WTC11 (cell line): ENCODE data around the gene PSORS1C1. TPM values are rescaled to one million over a fixed set of nuclear protein-coding genes. Genes with fewer than 3 reads are reported as not detected.

Source experiments
- ATAC-seq: fragments of 200-7000 bp; cut with Tn5 transposase; 2 replicates; pipeline ENCODE4 v1.10.0; 2021; ENCODE audit warnings: mild to moderate bottlenecking, moderate library complexity
- CTCF ChIA-PET: fragments of 300-600 bp; sonication (Branson Sonifier 250); formaldehyde crosslinking; loops from one replicate; lab custom pipeline; 2021; ENCODE audit warnings: antibody characterized with exemption; lab: Charles Lee
- POLR2A ChIA-PET: fragments of 350-600 bp; sonication (Branson Sonifier 250); formaldehyde crosslinking; loops from one replicate; lab custom pipeline; 2021; ENCODE audit warnings: antibody characterized with exemption; lab: Charles Lee
- DNase-seq: peaks from one replicate; pipeline ENCODE4 v3.0.0; 2021; ENCODE audit warnings: low spot score
- H3K27ac Mint-ChIP-seq: 2 replicates; pipeline ENCODE4 v1.8.0; 2021; ENCODE audit warnings: mixed read lengths
- H3K27me3 Mint-ChIP-seq: 2 replicates; pipeline ENCODE4 v1.8.0; 2021; ENCODE audit warnings: low read depth, mild to moderate bottlenecking, moderate library complexity, mixed read lengths
- H3K36me3 Mint-ChIP-seq: 2 replicates; pipeline ENCODE4 v1.8.0; 2021; ENCODE audit warnings: mixed read lengths
- H3K4me1 Mint-ChIP-seq: 2 replicates; pipeline ENCODE4 v1.8.0; 2022; ENCODE audit warnings: mixed read lengths
- H3K4me3 Mint-ChIP-seq: 2 replicates; pipeline ENCODE4 v1.8.0; 2021; ENCODE audit warnings: mild to moderate bottlenecking, moderate library complexity, mixed read lengths
- H3K9me3 Mint-ChIP-seq: 2 replicates; pipeline ENCODE4 v1.8.0; 2021; ENCODE audit warnings: mixed read lengths
- CBFB ChIP-seq: sonication (generic); formaldehyde crosslinking; IDR thresholded peaks from 2 replicates; pipeline ENCODE4 v1.8.1; 2022; ENCODE audit warnings: mild to moderate bottlenecking, low read depth, missing genetic modification reagents
- E2F4 ChIP-seq: sonication (generic); formaldehyde crosslinking; IDR thresholded peaks from 2 replicates; pipeline ENCODE4 v1.8.1; 2022; ENCODE audit warnings: low read depth, mild to moderate bottlenecking, moderate library complexity, missing genetic modification reagents, borderline replicate concordance
- ESRRA ChIP-seq: sonication (generic); formaldehyde crosslinking; IDR thresholded peaks from 2 replicates; pipeline ENCODE4 v1.8.1; 2022; ENCODE audit warnings: mild to moderate bottlenecking, missing genetic modification reagents, borderline replicate concordance
- FOXP1 ChIP-seq: sonication (generic); formaldehyde crosslinking; IDR thresholded peaks from 2 replicates; pipeline ENCODE4 v1.8.0; 2022; ENCODE audit warnings: missing genetic modification reagents, mild to moderate bottlenecking, moderate library complexity, borderline replicate concordance
- NR2C2 ChIP-seq: sonication (generic); formaldehyde crosslinking; IDR thresholded peaks from 2 replicates; pipeline ENCODE4 v1.8.0; 2022; ENCODE audit warnings: mild to moderate bottlenecking, missing genetic modification reagents
- NR3C1 ChIP-seq: sonication (generic); formaldehyde crosslinking; conservative IDR thresholded peaks from 2 replicates; pipeline ENCODE4 v1.8.1; 2023; ENCODE audit warnings: low read depth, mild to moderate bottlenecking, missing genetic modification reagents
- RORB ChIP-seq: fragments of 250-450 bp; sonication (Bioruptor Pico); IDR thresholded peaks from 2 replicates; pipeline ENCODE4 v1.9.0; 2021; ENCODE audit warnings: mild to moderate bottlenecking
- SOX15 ChIP-seq: fragments of 250-450 bp; sonication (Bioruptor Pico); IDR thresholded peaks from 2 replicates; pipeline ENCODE4 v1.9.0; 2021; ENCODE audit warnings: mild to moderate bottlenecking
- SP1 ChIP-seq: sonication (generic); formaldehyde crosslinking; conservative IDR thresholded peaks from 2 replicates; pipeline ENCODE4 v1.8.1; 2022; ENCODE audit warnings: missing genetic modification reagents
- ZBTB43 ChIP-seq: sonication (generic); formaldehyde crosslinking; IDR thresholded peaks from 2 replicates; pipeline ENCODE4 v1.8.1; 2023; ENCODE audit warnings: mild to moderate bottlenecking, missing genetic modification reagents
- ZNF317 ChIP-seq: sonication (generic); formaldehyde crosslinking; IDR thresholded peaks from 2 replicates; pipeline ENCODE4 v1.8.1; 2023; ENCODE audit warnings: low read depth, mild to moderate bottlenecking, moderate library complexity, missing genetic modification reagents, borderline replicate concordance
- ZNF416 ChIP-seq: fragments of 250-450 bp; sonication (Bioruptor Pico); IDR thresholded peaks from 2 replicates; pipeline ENCODE4 v1.9.0; 2021; ENCODE audit warnings: mild to moderate bottlenecking, inconsistent platforms
- total RNA-seq: library from RNA; stranded (reverse); gene quantifications from 3 replicates; pipeline ENCODE4 v1.2.3, GENCODE V29; 2021
- TF ChIP-seq, protein P1 (sequence below): sonication (generic); formaldehyde crosslinking; IDR thresholded peaks from 2 replicates; pipeline ENCODE4 v1.8.0; 2023; ENCODE audit warnings: mild to moderate bottlenecking, missing genetic modification reagents
- TF ChIP-seq, protein P2 (sequence below): sonication (generic); formaldehyde crosslinking; IDR thresholded peaks from 2 replicates; pipeline ENCODE4 v1.8.0; 2022; ENCODE audit warnings: missing genetic modification reagents
- TF ChIP-seq, protein P3 (sequence below): sonication (generic); formaldehyde crosslinking; IDR thresholded peaks from 2 replicates; pipeline ENCODE4 v1.8.1; 2022; ENCODE audit warnings: mild to moderate bottlenecking, moderate library complexity, missing genetic modification reagents
- TF ChIP-seq, protein P4 (sequence below): sonication (generic); formaldehyde crosslinking; IDR thresholded peaks from 2 replicates; pipeline ENCODE4 v1.8.0; 2022; ENCODE audit warnings: mild to moderate bottlenecking, missing genetic modification reagents
- TF ChIP-seq, protein P5 (sequence below): sonication (generic); formaldehyde crosslinking; conservative IDR thresholded peaks from 2 replicates; pipeline ENCODE4 v1.8.1; 2022; ENCODE audit warnings: mild to moderate bottlenecking, missing genetic modification reagents

Gene PSORS1C1
- total RNA-seq, 1 experiment from 2014 or later = 0.66 TPM

DNA sequence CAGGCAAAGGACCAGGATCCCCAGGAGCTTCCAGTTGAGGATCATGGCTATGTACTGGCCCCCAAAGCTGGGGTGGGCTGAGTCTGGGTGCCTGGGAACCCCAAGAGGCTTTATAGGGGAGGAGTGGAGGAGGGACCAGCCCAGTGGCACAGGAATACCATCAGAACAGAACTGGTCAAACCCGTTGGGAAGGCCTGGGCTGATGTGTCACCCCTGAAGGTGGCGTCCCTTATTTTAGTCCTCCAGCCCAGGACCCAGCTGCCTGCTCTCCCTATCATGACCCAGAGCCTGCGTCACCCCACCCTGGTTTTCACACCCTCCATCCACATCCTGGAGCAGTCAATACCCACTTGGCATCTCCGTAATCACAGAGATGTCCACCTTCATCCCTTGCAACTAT is 24.4 kb downstream of the PSORS1C1 start, which contains the start of gene PSORS1C2:
Gene PSORS1C2, minus strand, starts transcription at position 85 of the 400 bp plus-strand sequence. Its CDS starts 40 bp downstream, at position 45.
- H3K4me3 Mint-ChIP-seq = no peak within 1 kb of the TSS
- no peak for TF ChIP-seq FOXP1
- TF ChIP-seq NR3C1 = no peak
- no peak for TF ChIP-seq SOX15 (CRISPR knock-in tag)
- no peak for TF ChIP-seq ZNF416 (CRISPR knock-in tag)
- TF ChIP-seq, protein P1, sequence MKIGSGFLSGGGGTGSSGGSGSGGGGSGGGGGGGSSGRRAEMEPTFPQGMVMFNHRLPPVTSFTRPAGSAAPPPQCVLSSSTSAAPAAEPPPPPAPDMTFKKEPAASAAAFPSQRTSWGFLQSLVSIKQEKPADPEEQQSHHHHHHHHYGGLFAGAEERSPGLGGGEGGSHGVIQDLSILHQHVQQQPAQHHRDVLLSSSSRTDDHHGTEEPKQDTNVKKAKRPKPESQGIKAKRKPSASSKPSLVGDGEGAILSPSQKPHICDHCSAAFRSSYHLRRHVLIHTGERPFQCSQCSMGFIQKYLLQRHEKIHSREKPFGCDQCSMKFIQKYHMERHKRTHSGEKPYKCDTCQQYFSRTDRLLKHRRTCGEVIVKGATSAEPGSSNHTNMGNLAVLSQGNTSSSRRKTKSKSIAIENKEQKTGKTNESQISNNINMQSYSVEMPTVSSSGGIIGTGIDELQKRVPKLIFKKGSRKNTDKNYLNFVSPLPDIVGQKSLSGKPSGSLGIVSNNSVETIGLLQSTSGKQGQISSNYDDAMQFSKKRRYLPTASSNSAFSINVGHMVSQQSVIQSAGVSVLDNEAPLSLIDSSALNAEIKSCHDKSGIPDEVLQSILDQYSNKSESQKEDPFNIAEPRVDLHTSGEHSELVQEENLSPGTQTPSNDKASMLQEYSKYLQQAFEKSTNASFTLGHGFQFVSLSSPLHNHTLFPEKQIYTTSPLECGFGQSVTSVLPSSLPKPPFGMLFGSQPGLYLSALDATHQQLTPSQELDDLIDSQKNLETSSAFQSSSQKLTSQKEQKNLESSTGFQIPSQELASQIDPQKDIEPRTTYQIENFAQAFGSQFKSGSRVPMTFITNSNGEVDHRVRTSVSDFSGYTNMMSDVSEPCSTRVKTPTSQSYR (CRISPR knock-in tag) = no peak
- TF ChIP-seq ZNF317 (CRISPR knock-in tag) = no peak
- no peak for TF ChIP-seq RORB (CRISPR knock-in tag)
- no peak for TF ChIP-seq NR2C2 (CRISPR knock-in tag)
- TF ChIP-seq CBFB = no peak
- TF ChIP-seq, protein P2, sequence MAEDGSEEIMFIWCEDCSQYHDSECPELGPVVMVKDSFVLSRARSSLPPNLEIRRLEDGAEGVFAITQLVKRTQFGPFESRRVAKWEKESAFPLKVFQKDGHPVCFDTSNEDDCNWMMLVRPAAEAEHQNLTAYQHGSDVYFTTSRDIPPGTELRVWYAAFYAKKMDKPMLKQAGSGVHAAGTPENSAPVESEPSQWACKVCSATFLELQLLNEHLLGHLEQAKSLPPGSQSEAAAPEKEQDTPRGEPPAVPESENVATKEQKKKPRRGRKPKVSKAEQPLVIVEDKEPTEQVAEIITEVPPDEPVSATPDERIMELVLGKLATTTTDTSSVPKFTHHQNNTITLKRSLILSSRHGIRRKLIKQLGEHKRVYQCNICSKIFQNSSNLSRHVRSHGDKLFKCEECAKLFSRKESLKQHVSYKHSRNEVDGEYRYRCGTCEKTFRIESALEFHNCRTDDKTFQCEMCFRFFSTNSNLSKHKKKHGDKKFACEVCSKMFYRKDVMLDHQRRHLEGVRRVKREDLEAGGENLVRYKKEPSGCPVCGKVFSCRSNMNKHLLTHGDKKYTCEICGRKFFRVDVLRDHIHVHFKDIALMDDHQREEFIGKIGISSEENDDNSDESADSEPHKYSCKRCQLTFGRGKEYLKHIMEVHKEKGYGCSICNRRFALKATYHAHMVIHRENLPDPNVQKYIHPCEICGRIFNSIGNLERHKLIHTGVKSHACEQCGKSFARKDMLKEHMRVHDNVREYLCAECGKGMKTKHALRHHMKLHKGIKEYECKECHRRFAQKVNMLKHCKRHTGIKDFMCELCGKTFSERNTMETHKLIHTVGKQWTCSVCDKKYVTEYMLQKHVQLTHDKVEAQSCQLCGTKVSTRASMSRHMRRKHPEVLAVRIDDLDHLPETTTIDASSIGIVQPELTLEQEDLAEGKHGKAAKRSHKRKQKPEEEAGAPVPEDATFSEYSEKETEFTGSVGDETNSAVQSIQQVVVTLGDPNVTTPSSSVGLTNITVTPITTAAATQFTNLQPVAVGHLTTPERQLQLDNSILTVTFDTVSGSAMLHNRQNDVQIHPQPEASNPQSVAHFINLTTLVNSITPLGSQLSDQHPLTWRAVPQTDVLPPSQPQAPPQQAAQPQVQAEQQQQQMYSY (CRISPR knock-in tag) = no peak
- TF ChIP-seq, protein P3, sequence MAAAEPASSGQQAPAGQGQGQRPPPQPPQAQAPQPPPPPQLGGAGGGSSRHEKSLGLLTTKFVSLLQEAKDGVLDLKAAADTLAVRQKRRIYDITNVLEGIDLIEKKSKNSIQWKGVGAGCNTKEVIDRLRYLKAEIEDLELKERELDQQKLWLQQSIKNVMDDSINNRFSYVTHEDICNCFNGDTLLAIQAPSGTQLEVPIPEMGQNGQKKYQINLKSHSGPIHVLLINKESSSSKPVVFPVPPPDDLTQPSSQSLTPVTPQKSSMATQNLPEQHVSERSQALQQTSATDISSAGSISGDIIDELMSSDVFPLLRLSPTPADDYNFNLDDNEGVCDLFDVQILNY (CRISPR knock-in tag) = no peak
- no peak for TF ChIP-seq SP1 (CRISPR knock-in tag)
- TF ChIP-seq ZBTB43 = no peak
- TF ChIP-seq E2F4 (CRISPR knock-in tag) = no peak
- TF ChIP-seq, protein P4, sequence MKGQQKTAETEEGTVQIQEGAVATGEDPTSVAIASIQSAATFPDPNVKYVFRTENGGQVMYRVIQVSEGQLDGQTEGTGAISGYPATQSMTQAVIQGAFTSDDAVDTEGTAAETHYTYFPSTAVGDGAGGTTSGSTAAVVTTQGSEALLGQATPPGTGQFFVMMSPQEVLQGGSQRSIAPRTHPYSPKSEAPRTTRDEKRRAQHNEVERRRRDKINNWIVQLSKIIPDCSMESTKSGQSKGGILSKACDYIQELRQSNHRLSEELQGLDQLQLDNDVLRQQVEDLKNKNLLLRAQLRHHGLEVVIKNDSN = no peak
- TF ChIP-seq ESRRA (CRISPR knock-in tag) = no peak
- TF ChIP-seq, protein P5, sequence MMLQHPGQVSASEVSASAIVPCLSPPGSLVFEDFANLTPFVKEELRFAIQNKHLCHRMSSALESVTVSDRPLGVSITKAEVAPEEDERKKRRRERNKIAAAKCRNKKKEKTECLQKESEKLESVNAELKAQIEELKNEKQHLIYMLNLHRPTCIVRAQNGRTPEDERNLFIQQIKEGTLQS = no peak
- H3K27me3 Mint-ChIP-seq = peaks cover 4% of the 10 kb centered on the region
- H3K9me3 Mint-ChIP-seq = no peaks in the 10 kb centered on the region
- peaks cover 12% of the 10 kb centered on the region for H3K36me3 Mint-ChIP-seq
- ChIA-PET POLR2A (interaction anchor here (1.2 to 1.4 kb wide), 2 partner anchors 20 to 33 kb away, joined by 6 to 11 read pairs; partner anchors contain the start of gene TCF19), CTCF (interaction anchor here (0.9 to 4.2 kb wide), 12 partner anchors 8 to 228 kb away, joined by 3 to 49 read pairs (median 6); partner anchors contain the start of genes PSORS1C1 and TCF19)
- peak within 1 kb of the TSS; percentile 57 for H3K27ac Mint-ChIP-seq
- H3K4me1 Mint-ChIP-seq = peaks cover 46% of the 10 kb centered on the region
- DNase-seq (no peak), ATAC-seq (no peak)
